Heart right ventricle (tissue), 16 donors: ENCODE results near the gene GBGT1. TPM values are rescaled to one million over a fixed set of nuclear protein-coding genes. Genes with fewer than 3 reads are reported as not detected.

Experiments used
- ATAC-seq, 8 donors: fragments of 200-7000 bp; cut with Tn5 transposase; one replicate each; pipeline ENCODE4 v1.9.1; 2020; ENCODE audit warnings: mild to moderate bottlenecking in 8 of 8, moderate library complexity in 8 of 8, moderate number of reproducible peaks in 1 of 8
- DNase-seq, 2 donors: peaks; one replicate each; pipeline ENCODE4 v3.0.0-alpha.2; 2020
- H3K27ac ChIP-seq, 10 donors: fragments of 200-600 bp; sonication (generic) in 2 of 10; one replicate each; pipeline versions ENCODE4 v1.5.0 to v1.8.0; 2020 to 2022; ENCODE audit warnings: mild to moderate bottlenecking in 3 of 10
- H3K27me3 ChIP-seq, 7 donors: fragments of 200-600 bp; one replicate each; pipeline ENCODE4 v1.8.0; 2021 to 2022; ENCODE audit warnings: mild to moderate bottlenecking in 2 of 7
- H3K36me3 ChIP-seq, 9 donors: fragments of 200-600 bp; sonication (generic) in 1 of 9; one replicate each; pipeline versions ENCODE4 v1.5.0 to v1.8.0; 2020 to 2022; ENCODE audit warnings: mild to moderate bottlenecking in 2 of 9
- H3K4me1 ChIP-seq, 9 donors: fragments of 200-600 bp; sonication (generic) in 1 of 9; one replicate each; pipeline versions ENCODE4 v1.5.0 to v1.8.0; 2020 to 2022; ENCODE audit warnings: mild to moderate bottlenecking in 4 of 9
- H3K4me3 ChIP-seq, 10 donors: fragments of 200-600 bp; sonication (generic) in 2 of 10; one replicate each; pipeline versions ENCODE4 v1.5.0 to v1.8.0; 2020 to 2022; ENCODE audit warnings: mild to moderate bottlenecking in 7 of 10, moderate library complexity in 2 of 10
- H3K9me3 ChIP-seq, 11 donors: fragments of 200-600 bp in 10 of 11; sonication (generic) in 2 of 11; one replicate each; pipeline versions ENCODE4 v1.5.0 to v1.8.0; 2013 to 2022; ENCODE audit warnings: mild to moderate bottlenecking in 2 of 11, control low read depth in 1 of 11, moderate library complexity in 1 of 11
- CTCF ChIP-seq, 9 donors: fragments of 200-600 bp; sonication (generic) in 2 of 9; IDR thresholded peaks; one replicate each; pipeline versions ENCODE4 v1.5.0 to v1.8.0; 2021 to 2022; ENCODE audit warnings: antibody characterized with exemption in 9 of 9, mild to moderate bottlenecking in 5 of 9, moderate library complexity in 1 of 9
- whole genome bisulfite sequencing, 2 donors: extraction: QIAGEN DNeasy Blood & Tissue Kit; methylation state at CpG; one replicate each; pipeline ENCODE4 v1.1.7; 2013; ENCODE audit warnings: inconsistent platforms in 1 of 2; 5-methylcytosine and 5-hydroxymethylcytosine counted together
- intact Hi-C, 10 donors: fragments of 100-400 bp; cut with DNase I; formaldehyde crosslinking; loops; one replicate each; pipeline versions ENCODE4 v1.11.1 to v1.14.2; 2022
- polyA plus RNA-seq, 2 donors: library from polyadenylated mRNA; stranded (reverse); fragments of 200-250 nt; gene quantifications; one replicate each; pipeline ENCODE4 v1.2.3, GENCODE V29; 2013
- total RNA-seq, 10 donors: library from RNA; stranded (reverse); fragmentation: NEBNext Ultra II Directional in 3 of 10; extraction: Animal tissue kit (Norgen Biotek cat#: 25700) in 3 of 10; gene quantifications; one replicate each; pipeline versions ENCODE4 v1.2.1 to v1.2.4, GENCODE V29; 2021 to 2023
- donor health status: Arrhythmogenic right ventricular cardiomyopathy.
- donor health status: ischemic (EF 13 %, LVEDD 7.1; RV severe dilation, severe dysfunction).
- donor health status: healthy with polysubstance abuse.
- donor health status: DM: no; HTN: yes; CAD: no.
- donor health status: DM: no; HTN: no; CAD: no.
- donor health status: ischemic (EF 25% LVEDD 6.9; RV normal size, moderate dysfunction).
- donor health status: ischemic (EF 25% LVEDD 5.7; RV mildly dilated, moderate dysfunction).
- donor health status: healthy.
- donor health status: DM: yes; HTN: yes; CAD: no.
- donor health status: Ischemic cardiomyopathy.
- donor health status: ischemic (EF 35%, LVEDD 5.7; RV mildly dilated, moderate dysfunction).
- donor health status: nonischemic (EF 11% LVEDD 7.7; RV severe dilation, severe dysfunction).
- donor health status: DM: yes; HTN: yes; CAD: no.
- donor health status: PGD.
- donor health status: ischemic (EF 29% LVEDD 5.4; RV normal size, mild dysfunction).
- donor health status: nonischemic (EF 23%, LVEDD 6.1; RV moderate dilation, normal function).

The GBGT1 gene
- total and polyA plus RNA-seq, 12 donors = 2.5 to 14.7 (median 6.6) TPM

GRCh38 chr9:133103183-133103986, 60.3 kb downstream of the GBGT1 start:
- DNase-seq = peak; percentile 61 to 78
- intact Hi-C loops = loop anchor here (1.0 to 10.0 kb wide), 6 partner anchors 41 to 59 kb away; no protein-coding TSS in a partner anchor
- H3K27ac ChIP-seq = peak overlapping the region in 2 of 10 donors; percentile 30 to 32

More at GRCh38 chr9:133103183-133103986, 60.3 kb downstream of the GBGT1 start:
- TF ChIP-seq CTCF (IDR thresholded peaks at IDR 0.05) = peak; percentile 95 to 99 (median 96)
- Histone ChIP-seq H3K4me3 (no peak overlapping the region), H3K36me3 (peaks cover 6 to 98% (median 84%) of the 10 kb centered on the region in 9 donors), H3K27me3 (no peaks in the 10 kb centered on the region), H3K4me1 (peaks cover 0 to 7% (median 0%) of the 10 kb centered on the region in 9 donors), H3K9me3 (no peaks in the 10 kb centered on the region)
- WGBS, 2 donors = 48% methylated on average over 14 of the region's 14 CpGs
- ATAC-seq = peak; percentile 62 to 81 (median 74)

Other genes with a start within 250 kb of the GBGT1 start
- gene TSC1, start 219.3 kb downstream of the GBGT1 start, total RNA-seq = 10 to 100 TPM; 40.2 to 72.9 (median 55.5) TPM
- gene TSC1, start 219.3 kb downstream of the GBGT1 start, polyA plus RNA-seq = 10 to 100 TPM in 1 of 2 donors, 1 to 10 TPM in 1; 7.7 to 22.8 TPM
- gene GFI1B, start 185.2 kb downstream of the GBGT1 start, total RNA-seq = under 1 TPM in 7 of 10 donors, not detected in 3; 0.11 to 0.49 (median 0.33) TPM
- under 1 TPM in 1 of 2 donors, not detected in 1; 0.06 TPM for gene GFI1B, start 185.2 kb downstream of the GBGT1 start, polyA plus RNA-seq
- gene GTF3C5, start 132.9 kb downstream of the GBGT1 start, total RNA-seq = 10 to 100 TPM; 29.4 to 44.4 (median 35.2) TPM
- 10 to 100 TPM; 41.5 to 79.1 TPM for gene GTF3C5, start 132.9 kb downstream of the GBGT1 start, polyA plus RNA-seq
- 10 to 100 TPM in 1 of 10 donors, 1 to 10 TPM in 9; 1.9 to 10.1 (median 2.8) TPM for gene CEL, start 101.9 kb downstream of the GBGT1 start, total RNA-seq
- gene CEL, start 101.9 kb downstream of the GBGT1 start, polyA plus RNA-seq = 1 to 10 TPM; 1.5 to 3.2 TPM
- 10 to 100 TPM; 21.4 to 45.1 (median 28.1) TPM for gene RALGDS, start 42.7 kb downstream of the GBGT1 start, total RNA-seq
- 10 to 100 TPM; 15.6 to 40.5 TPM for gene RALGDS, start 42.7 kb downstream of the GBGT1 start, polyA plus RNA-seq
- under 1 TPM in 1 of 10 donors, not detected in 9; 0.75 TPM for gene OBP2B, start 45.3 kb upstream of the GBGT1 start, total RNA-seq
- not detected for gene OBP2B, start 45.3 kb upstream of the GBGT1 start, polyA plus RNA-seq
- 1 to 10 TPM in 7 of 10 donors, under 1 TPM in 3; 0.25 to 2.7 (median 1.6) TPM for gene ABO, start 111.3 kb upstream of the GBGT1 start, total RNA-seq
- gene ABO, start 111.3 kb upstream of the GBGT1 start, polyA plus RNA-seq = 1 to 10 TPM in 1 of 2 donors, under 1 TPM in 1; 0.55 to 2.9 TPM
- 10 to 100 TPM in 7 of 10 donors, 1 to 10 TPM in 3; 9.1 to 14.2 (median 11.3) TPM for gene SURF6, start 172.3 kb upstream of the GBGT1 start, total RNA-seq
- gene SURF6, start 172.3 kb upstream of the GBGT1 start, polyA plus RNA-seq = 10 to 100 TPM; 13.3 to 14.8 TPM
- 10 to 100 TPM; 11.9 to 21.1 (median 17.4) TPM for gene MED22, start 184.2 kb upstream of the GBGT1 start, total RNA-seq
- 10 to 100 TPM; 10.2 to 23.6 TPM for gene MED22, start 184.2 kb upstream of the GBGT1 start, polyA plus RNA-seq
- gene RPL7A, start 184.3 kb upstream of the GBGT1 start, total RNA-seq = 1,000 to 10,000 TPM in 3 of 10 donors, 100 to 1,000 TPM in 7; 859 to 1,268 (median 927) TPM
- gene RPL7A, start 184.3 kb upstream of the GBGT1 start, polyA plus RNA-seq = 1,000 to 10,000 TPM in 1 of 2 donors, 100 to 1,000 TPM in 1; 903 to 3,182 TPM
- 10 to 100 TPM; 41.7 to 75.0 (median 58.2) TPM for gene SURF1, start 192.6 kb upstream of the GBGT1 start, total RNA-seq
- gene SURF1, start 192.6 kb upstream of the GBGT1 start, polyA plus RNA-seq = 10 to 100 TPM; 83.9 to 85.4 TPM
- gene SURF2, start 192.6 kb upstream of the GBGT1 start, total RNA-seq = 10 to 100 TPM in 9 of 10 donors, 1 to 10 TPM in 1; 9.7 to 16.0 (median 14.1) TPM
- 10 to 100 TPM; 31.5 to 44.8 TPM for gene SURF2, start 192.6 kb upstream of the GBGT1 start, polyA plus RNA-seq
- 100 to 1,000 TPM in 1 of 10 donors, 10 to 100 TPM in 9; 56.1 to 104 (median 64.2) TPM for gene SURF4, start 212.1 kb upstream of the GBGT1 start, total RNA-seq
- 100 to 1,000 TPM in 1 of 2 donors, 10 to 100 TPM in 1; 21.5 to 113 TPM for gene SURF4, start 212.1 kb upstream of the GBGT1 start, polyA plus RNA-seq
- gene STKLD1, start 212.5 kb upstream of the GBGT1 start, total RNA-seq = 1 to 10 TPM in 3 of 10 donors, under 1 TPM in 5, not detected in 2; 0.20 to 1.7 (median 0.68) TPM
- gene STKLD1, start 212.5 kb upstream of the GBGT1 start, polyA plus RNA-seq = 1 to 10 TPM in 1 of 2 donors, under 1 TPM in 1; 0.17 to 1.5 TPM